ENCODE data around the gene SLC47A1.
"Not testable (repeated sequence)": the region's sequence is repeated elsewhere in the genome, so short reads cannot be mapped to it uniquely, and the experiment has no call there.

The SLC47A1 gene

GRCh38 chr17:19533718-19534561 lies at the start of gene SLC47A1:
SLC47A1 (plus strand) TSS chr17:19533854; CDS start chr17:19533940, 86 bp downstream.
- DNase-seq: no peak

GRCh38 chr17:19485800-19486340 lies 47.8 kb upstream of the SLC47A1 start:
- DNase-seq: no peak

GRCh38 chr17:19486351-19487023 lies 47.2 kb upstream of the SLC47A1 start:
- no peak for DNase-seq

GRCh38 chr17:19487024-19487600 lies 46.5 kb upstream of the SLC47A1 start:
- DNase-seq: no peak

- no peak for DNase-seq
Observed at GRCh38 chr17:19492141-19492540, 41.5 kb upstream of the SLC47A1 start.

- no peak for DNase-seq
Observed at GRCh38 chr17:19494961-19495806, 38.5 kb upstream of the SLC47A1 start.

- no peak for DNase-seq
Observed at GRCh38 chr17:19495828-19496528, 37.7 kb upstream of the SLC47A1 start.

- no peak for DNase-seq
Observed at GRCh38 chr17:19497624-19498023, 36.0 kb upstream of the SLC47A1 start.

- no peak for DNase-seq
Observed at GRCh38 chr17:19501219-19501618, 32.4 kb upstream of the SLC47A1 start.

- no peak for DNase-seq
Observed at GRCh38 chr17:19502517-19502916, 31.1 kb upstream of the SLC47A1 start.

GRCh38 chr17:19505561-19505960 lies 28.1 kb upstream of the SLC47A1 start:
- not testable (repeated sequence) for DNase-seq

GRCh38 chr17:19507775-19508576 lies 25.7 kb upstream of the SLC47A1 start:
- DNase-seq: peak; percentile 95

- DNase-seq: no peak
Observed at GRCh38 chr17:19508577-19508867, 25.1 kb upstream of the SLC47A1 start.

GRCh38 chr17:19509281-19509852 lies 24.3 kb upstream of the SLC47A1 start:
- not testable (repeated sequence) for DNase-seq

- no peak for DNase-seq
Observed at GRCh38 chr17:19510903-19511302, 22.8 kb upstream of the SLC47A1 start.

- DNase-seq: peak; percentile 55
Observed at GRCh38 chr17:19513897-19514488, 19.7 kb upstream of the SLC47A1 start.

GRCh38 chr17:19517699-19518098 lies 16.0 kb upstream of the SLC47A1 start:
- DNase-seq: no peak

- not testable (repeated sequence) for DNase-seq
Observed at GRCh38 chr17:19519388-19520291, 14.0 kb upstream of the SLC47A1 start.

GRCh38 chr17:19520641-19521040 lies 13.0 kb upstream of the SLC47A1 start:
- no peak for DNase-seq

Data from fibroblast of skin of right quadriceps (primary cell).